ENCODE measurements around the gene CST4.
"Not testable (repeated sequence)": the region's sequence is repeated elsewhere in the genome, so short reads cannot be mapped to it uniquely, and the experiment has no call there.

DNA sequence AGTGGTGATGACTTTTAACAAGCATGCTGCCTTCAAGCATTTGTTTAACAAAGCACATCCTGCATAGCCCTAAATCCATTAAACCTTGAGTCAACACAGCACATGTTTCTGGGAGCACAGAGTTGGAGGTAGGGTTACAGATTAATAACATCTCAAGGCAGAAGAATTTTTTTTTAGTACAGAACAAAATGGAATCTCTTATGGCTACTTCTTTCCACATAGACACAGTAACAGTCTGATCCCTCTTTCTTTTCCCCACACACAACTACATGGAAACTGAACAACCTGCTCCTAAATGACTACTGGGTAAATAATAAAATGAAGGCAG, 6.2 kb upstream of the CST4 start:
- TF ChIP-seq POLR2A, POLR2AphosphoS5, SPI1, TAF1, POU2F2 (IDR thresholded peaks at IDR 0.05; ENCODE audit: low read depth, low read length): not testable (repeated sequence)

All from GM12891 (cell line).